ENCODE data around the gene ZNF444.

DNA sequence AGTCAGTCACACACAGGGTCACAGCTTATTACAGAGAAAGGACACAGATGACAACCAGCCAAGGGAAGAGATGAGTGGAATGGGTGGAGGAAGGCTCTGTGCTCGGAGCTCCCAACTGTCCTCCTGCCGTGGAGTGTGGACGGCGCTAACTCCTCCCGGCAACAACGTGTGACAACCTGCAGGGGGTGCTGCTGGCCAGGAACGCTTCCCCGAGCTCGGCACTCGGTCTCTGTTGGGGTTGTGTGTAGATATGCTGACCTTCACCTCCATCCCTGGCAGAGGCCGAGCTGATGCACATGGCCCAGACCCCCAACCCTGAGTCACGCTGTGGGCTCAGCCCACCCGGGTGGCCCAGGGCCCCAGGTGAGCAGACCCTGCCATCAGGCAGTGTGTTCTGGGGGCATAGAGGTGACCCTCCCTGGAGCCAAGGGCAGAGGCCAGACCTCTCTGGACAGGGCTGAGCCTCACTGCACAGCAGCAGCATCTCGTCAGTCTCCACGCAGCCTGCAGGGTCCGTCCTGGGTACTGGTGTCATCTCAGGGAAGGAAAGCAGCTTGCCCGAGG is 14.1 kb downstream of the ZNF444 start:
- TF ChIP-seq POLR2A (IDR thresholded peaks at IDR 0.05) (no peak), CTCF (IDR thresholded peaks at IDR 0.05) (no peak), EP300 (IDR thresholded peaks at IDR 0.05) (no peak)

All from tibial nerve (tissue), 4 donors.